Lower leg skin (tissue), 4 donors: ENCODE measurements around the gene OSBPL5. TPM values are rescaled to one million over a fixed set of nuclear protein-coding genes. Genes with fewer than 3 reads are reported as not detected.

Experiments used
- DNase-seq, 2 donors: peaks; one replicate each; pipeline ENCODE4 v3.0.0-alpha.2; 2019; ENCODE audit warnings: low spot score in 2 of 2
- H3K4me3 ChIP-seq: fragments of 200-600 bp; sonication (generic); 2 replicates; pipeline ENCODE4 v1.5.1; 2017; ENCODE audit warnings: mild to moderate bottlenecking, low read depth; ENCODE audit not compliant: poor library complexity, severe bottlenecking
- POLR2A ChIP-seq, 2 donors: fragments of 450-650 bp; IDR thresholded peaks; one replicate each; pipeline ENCODE4 v1.6.1; 2016 to 2017; ENCODE audit warnings: antibody characterized with exemption in 2 of 2, mild to moderate bottlenecking in 1 of 2, moderate library complexity in 1 of 2
- WGBS, 2 donors: methylation state at CpG; one replicate each; pipeline ENCODE4 v1.1.5; 2018; 5-methylcytosine and 5-hydroxymethylcytosine counted together
- intact Hi-C: fragments of 100-400 bp; cut with DNase I; formaldehyde crosslinking; loops from one replicate; pipeline ENCODE4 v1.15.0; 2023; ENCODE audit warnings: low total_unique reads
- total RNA-seq, 4 donors: library from RNA; depleted of rRNA; stranded (reverse); fragments of >200 nt; gene quantifications; one replicate each; pipeline ENCODE4 v1.1.0, GENCODE V29; 2016
- TF ChIP-seq, protein P1 (sequence below), 3 donors: fragments of 450-650 bp; IDR thresholded peaks; one replicate each; pipeline ENCODE4 v1.5.1; 2016; ENCODE audit warnings: antibody characterized with exemption in 3 of 3, mild to moderate bottlenecking in 3 of 3, moderate library complexity in 2 of 3

OSBPL5 gene
- total RNA-seq, 4 donors from 2014 or later: 39.0 to 77.4 (median 64.2) TPM

DNA sequence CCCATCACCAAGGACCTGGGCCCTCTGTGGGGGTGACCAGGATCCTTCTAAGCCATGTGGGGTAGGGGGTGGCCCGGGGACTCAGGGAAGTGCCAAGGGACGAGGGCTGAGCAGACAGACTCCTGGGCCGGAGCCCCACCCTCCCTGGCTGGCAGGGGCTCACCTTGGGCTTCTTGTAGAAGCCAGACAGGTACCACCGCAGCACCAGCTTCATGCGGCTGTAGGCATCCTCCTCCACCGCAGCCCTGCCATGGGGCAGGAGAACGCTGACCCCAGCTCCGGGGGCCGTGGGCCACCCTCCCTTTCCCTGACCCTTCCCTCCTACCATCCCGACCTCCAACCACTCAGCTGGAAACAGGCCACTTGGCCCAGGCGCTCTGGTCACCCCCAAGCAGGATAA lies 62.0 kb downstream of the OSBPL5 start:
- DNase-seq: peak in 1 of 2 donors; percentile 81
- H3K4me3 ChIP-seq: no peak overlapping the region
- intact Hi-C loops: loop anchor here (10.0 kb wide), 1 partner anchor 112 kb away; the partner anchor contains the start of gene MRGPRG
- TF ChIP-seq, protein P1, sequence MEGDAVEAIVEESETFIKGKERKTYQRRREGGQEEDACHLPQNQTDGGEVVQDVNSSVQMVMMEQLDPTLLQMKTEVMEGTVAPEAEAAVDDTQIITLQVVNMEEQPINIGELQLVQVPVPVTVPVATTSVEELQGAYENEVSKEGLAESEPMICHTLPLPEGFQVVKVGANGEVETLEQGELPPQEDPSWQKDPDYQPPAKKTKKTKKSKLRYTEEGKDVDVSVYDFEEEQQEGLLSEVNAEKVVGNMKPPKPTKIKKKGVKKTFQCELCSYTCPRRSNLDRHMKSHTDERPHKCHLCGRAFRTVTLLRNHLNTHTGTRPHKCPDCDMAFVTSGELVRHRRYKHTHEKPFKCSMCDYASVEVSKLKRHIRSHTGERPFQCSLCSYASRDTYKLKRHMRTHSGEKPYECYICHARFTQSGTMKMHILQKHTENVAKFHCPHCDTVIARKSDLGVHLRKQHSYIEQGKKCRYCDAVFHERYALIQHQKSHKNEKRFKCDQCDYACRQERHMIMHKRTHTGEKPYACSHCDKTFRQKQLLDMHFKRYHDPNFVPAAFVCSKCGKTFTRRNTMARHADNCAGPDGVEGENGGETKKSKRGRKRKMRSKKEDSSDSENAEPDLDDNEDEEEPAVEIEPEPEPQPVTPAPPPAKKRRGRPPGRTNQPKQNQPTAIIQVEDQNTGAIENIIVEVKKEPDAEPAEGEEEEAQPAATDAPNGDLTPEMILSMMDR (IDR thresholded peaks at IDR 0.05): no peak
- TF ChIP-seq POLR2A (IDR thresholded peaks at IDR 0.05): no peak
- 75 to 85% methylated on average over 10 to 11 of the region's 11 CpGs for WGBS, 2 donors

DNA sequence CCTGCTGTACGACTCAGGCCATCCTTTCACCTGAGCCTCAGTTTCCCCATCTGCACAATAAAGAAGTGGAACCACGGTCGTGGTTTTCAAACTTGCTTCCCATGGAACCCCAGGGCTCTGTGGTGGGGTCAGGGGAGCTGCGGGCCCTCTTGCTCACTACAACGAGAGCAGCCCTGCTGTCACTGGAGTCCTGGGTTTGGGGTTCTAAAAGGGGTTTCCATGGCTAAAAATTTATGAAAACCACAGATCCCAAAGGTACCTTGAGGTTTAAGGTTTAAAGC lies 62.5 kb downstream of the OSBPL5 start:
- DNase-seq: peak in 1 of 2 donors; percentile 56
- intact Hi-C loops: loop anchor here (10.0 kb wide), 1 partner anchor 112 kb away; the partner anchor contains the start of gene MRGPRG
- 93 to 96% methylated on average over 5 of the region's 5 CpGs for WGBS, 2 donors
- no peak overlapping the region for H3K4me3 ChIP-seq
- TF ChIP-seq, protein P1 (IDR thresholded peaks at IDR 0.05): no peak
- TF ChIP-seq POLR2A (IDR thresholded peaks at IDR 0.05): no peak

DNA sequence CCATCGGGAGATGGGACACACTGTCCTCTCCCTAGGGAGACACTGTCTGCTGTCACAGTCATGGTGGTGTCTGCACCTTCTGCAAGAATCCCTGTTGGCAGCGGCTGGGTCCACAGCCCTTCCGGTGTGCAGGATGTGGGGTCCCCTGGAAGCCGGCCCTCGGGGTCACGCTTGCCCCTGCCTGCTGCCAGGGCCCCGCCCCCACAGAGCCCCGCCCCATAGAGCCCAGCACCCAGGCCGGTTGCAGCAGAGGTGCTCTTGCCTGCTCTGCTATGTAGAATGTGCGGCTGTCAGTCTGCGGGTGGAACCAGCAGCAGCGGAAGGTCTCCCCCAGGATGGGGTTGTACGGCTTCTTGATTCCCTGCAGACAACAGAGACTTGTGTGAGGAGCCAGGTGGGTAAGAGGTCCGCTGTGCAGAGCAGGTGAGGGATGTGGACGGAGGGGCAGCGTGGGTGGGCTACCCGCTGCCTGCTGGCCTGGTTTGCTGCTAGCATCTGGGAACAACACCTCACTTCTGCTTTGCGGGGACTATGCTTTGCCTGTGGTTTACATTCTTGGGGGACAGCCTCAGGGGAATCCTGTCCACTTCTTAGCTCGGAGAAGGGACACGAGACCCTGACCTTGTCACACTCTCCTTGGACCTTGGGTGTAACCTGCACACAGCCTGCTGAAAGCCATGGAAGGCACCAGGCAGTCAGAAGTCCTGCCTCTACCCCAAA lies 63.0 kb downstream of the OSBPL5 start:
- 88 to 90% methylated on average over 12 to 18 of the region's 20 CpGs for WGBS, 2 donors
- H3K4me3 ChIP-seq: no peak overlapping the region
- TF ChIP-seq POLR2A (IDR thresholded peaks at IDR 0.05): no peak
- TF ChIP-seq, protein P1 (IDR thresholded peaks at IDR 0.05): no peak
- DNase-seq: peak in 1 of 2 donors; percentile 83
- intact Hi-C loops: loop anchor here (10.0 kb wide), 1 partner anchor 113 kb away; the partner anchor contains the start of gene MRGPRG

DNA sequence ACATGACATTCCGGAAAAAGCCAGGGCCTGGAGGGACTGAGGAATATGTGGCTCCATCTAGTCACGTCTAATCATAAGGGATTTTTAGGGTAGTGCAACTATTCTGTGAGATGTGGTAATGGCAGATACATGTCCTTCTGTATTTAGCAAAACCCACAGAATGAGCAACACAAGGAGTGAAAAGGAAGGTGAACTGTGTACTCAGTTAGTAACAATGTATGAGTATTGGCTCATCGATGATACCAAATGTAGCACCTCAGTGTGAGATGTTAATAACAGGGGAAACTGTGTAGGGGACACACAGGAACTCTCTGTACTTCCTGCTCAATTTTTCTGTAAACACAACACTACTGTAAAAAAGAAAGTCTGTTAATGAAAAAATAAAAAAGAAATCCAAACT lies 65.9 kb downstream of the OSBPL5 start:
- no peak for TF ChIP-seq POLR2A (IDR thresholded peaks at IDR 0.05)
- TF ChIP-seq, protein P1 (IDR thresholded peaks at IDR 0.05): no peak
- 85% methylated on average over 3 of the region's 3 CpGs for WGBS, 2 donors
- no peak overlapping the region for H3K4me3 ChIP-seq
- DNase-seq: no peak
- intact Hi-C loops: loop anchor here (10.0 kb wide), 1 partner anchor 564 kb away; no protein-coding TSS in a partner anchor

DNA sequence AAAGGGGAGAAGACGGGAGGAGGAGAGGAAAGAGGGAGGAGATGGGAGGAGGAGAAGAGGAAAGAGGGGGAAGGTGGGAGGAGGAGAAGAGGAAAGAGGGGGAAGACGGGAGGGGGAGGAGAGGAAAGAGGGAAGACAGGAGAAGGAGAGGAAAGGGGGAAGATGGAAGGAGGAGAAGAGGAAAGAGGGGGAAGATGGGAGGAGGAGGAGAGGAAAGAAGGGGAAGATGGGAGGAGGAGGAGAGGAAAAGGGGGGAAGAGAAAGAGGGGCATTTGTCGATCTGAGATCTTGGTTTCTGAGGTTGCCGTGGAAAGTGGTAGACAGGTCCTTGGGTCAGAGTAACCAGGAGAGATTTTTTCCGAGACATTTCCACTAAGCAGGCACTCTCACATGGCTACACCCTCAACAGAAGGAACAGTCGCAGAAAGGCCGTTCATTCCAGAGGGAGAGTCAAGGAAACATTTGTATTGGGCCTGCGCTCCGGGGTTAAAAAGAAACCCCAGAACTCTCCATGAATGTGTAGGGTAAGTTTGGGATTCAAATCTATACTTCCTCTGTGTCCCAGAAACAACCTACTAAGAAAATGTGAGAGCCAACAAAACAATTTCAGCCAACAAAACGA lies 68.1 kb downstream of the OSBPL5 start:
- no peak for DNase-seq
- TF ChIP-seq POLR2A (IDR thresholded peaks at IDR 0.05): no peak
- TF ChIP-seq, protein P1 (IDR thresholded peaks at IDR 0.05): no peak
- 88 to 92% methylated on average over 10 of the region's 10 CpGs for WGBS, 2 donors
- no peak overlapping the region for H3K4me3 ChIP-seq
- intact Hi-C loops: loop anchor here (10.0 kb wide), 1 partner anchor 562 kb away; no protein-coding TSS in a partner anchor
